DND-41 (cell line): ENCODE data around the gene RFPL1.

Source experiments
- EZH2 ChIP-seq: IDR thresholded peaks from 3 replicates; pipeline ENCODE4 v1.6.1; 2012; ENCODE audit warnings: borderline replicate concordance, low read depth, mild to moderate bottlenecking, moderate library complexity, low read length, inconsistent platforms; ENCODE audit not compliant: severe bottlenecking
- TF ChIP-seq, protein P1 (sequence below): IDR thresholded peaks from 2 replicates; pipeline ENCODE4 v1.5.1; 2012; ENCODE audit warnings: borderline replicate concordance, low read length, moderate library complexity, mild to moderate bottlenecking; ENCODE audit not compliant: poor library complexity, severe bottlenecking; ENCODE audit errors: extremely low read depth

GRCh38 chr22:29427176-29427760, 11.1 kb upstream of the RFPL1 start:
- TF ChIP-seq, protein P1, sequence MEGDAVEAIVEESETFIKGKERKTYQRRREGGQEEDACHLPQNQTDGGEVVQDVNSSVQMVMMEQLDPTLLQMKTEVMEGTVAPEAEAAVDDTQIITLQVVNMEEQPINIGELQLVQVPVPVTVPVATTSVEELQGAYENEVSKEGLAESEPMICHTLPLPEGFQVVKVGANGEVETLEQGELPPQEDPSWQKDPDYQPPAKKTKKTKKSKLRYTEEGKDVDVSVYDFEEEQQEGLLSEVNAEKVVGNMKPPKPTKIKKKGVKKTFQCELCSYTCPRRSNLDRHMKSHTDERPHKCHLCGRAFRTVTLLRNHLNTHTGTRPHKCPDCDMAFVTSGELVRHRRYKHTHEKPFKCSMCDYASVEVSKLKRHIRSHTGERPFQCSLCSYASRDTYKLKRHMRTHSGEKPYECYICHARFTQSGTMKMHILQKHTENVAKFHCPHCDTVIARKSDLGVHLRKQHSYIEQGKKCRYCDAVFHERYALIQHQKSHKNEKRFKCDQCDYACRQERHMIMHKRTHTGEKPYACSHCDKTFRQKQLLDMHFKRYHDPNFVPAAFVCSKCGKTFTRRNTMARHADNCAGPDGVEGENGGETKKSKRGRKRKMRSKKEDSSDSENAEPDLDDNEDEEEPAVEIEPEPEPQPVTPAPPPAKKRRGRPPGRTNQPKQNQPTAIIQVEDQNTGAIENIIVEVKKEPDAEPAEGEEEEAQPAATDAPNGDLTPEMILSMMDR = no peak
- TF ChIP-seq EZH2 = no peak
